GM06990 (cell line): Measurements from ENCODE around the gene RACGAP1.

Experiments used
- DNase-seq: peaks from one replicate; pipeline ENCODE4 v3.0.0-alpha.2; 2011; ENCODE audit not compliant: insufficient read length; ENCODE audit errors: extremely low read depth
- H3K27me3 ChIP-seq: replicated peaks from 2 replicates; pipeline ENCODE4 v1.6.0; 2011; ENCODE audit warnings: low read length; ENCODE audit not compliant: control insufficient read depth, insufficient read depth
- H3K36me3 ChIP-seq: 2 replicates; pipeline ENCODE4 v1.5.1; 2011; ENCODE audit warnings: low read length; ENCODE audit not compliant: control insufficient read depth, insufficient read depth
- H3K4me3 ChIP-seq: replicated peaks from 2 replicates; pipeline ENCODE4 v1.5.1; 2011; ENCODE audit warnings: low read depth, mild to moderate bottlenecking, control low read depth, low read length
- TF ChIP-seq, protein P1 (sequence below): IDR thresholded peaks from 2 replicates; pipeline ENCODE4 v1.5.1; 2011; ENCODE audit warnings: low read length, control low read depth, mild to moderate bottlenecking, inconsistent platforms; ENCODE audit not compliant: insufficient read depth, poor library complexity, severe bottlenecking

RACGAP1 gene

DNA sequence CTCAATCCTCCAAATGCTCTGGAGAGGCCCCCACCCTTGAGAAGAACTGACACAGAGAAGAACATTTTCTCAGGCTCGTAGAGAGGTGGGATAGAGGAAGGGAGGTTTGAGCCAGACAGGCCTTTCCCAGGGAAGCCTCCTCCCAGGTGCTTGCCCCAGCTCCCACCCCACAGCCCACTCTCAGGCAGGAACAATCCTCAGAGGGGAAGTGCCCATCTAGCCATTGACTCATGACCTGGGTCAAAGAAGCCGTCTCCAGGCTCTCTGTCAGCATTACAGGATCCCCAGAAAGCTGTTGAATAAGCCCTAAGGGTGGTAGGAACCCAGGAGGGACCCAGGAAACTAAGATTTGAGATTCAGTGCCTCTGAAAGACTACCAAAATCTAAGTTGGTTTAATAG is 48.7 kb downstream of the RACGAP1 start:
- TF ChIP-seq, protein P1, sequence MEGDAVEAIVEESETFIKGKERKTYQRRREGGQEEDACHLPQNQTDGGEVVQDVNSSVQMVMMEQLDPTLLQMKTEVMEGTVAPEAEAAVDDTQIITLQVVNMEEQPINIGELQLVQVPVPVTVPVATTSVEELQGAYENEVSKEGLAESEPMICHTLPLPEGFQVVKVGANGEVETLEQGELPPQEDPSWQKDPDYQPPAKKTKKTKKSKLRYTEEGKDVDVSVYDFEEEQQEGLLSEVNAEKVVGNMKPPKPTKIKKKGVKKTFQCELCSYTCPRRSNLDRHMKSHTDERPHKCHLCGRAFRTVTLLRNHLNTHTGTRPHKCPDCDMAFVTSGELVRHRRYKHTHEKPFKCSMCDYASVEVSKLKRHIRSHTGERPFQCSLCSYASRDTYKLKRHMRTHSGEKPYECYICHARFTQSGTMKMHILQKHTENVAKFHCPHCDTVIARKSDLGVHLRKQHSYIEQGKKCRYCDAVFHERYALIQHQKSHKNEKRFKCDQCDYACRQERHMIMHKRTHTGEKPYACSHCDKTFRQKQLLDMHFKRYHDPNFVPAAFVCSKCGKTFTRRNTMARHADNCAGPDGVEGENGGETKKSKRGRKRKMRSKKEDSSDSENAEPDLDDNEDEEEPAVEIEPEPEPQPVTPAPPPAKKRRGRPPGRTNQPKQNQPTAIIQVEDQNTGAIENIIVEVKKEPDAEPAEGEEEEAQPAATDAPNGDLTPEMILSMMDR = no peak
- H3K4me3 ChIP-seq = no peak overlapping the region
- no peaks in the 10 kb centered on the region for H3K27me3 ChIP-seq
- no peaks in the 10 kb centered on the region for H3K36me3 ChIP-seq
- no peak for DNase-seq

DNA sequence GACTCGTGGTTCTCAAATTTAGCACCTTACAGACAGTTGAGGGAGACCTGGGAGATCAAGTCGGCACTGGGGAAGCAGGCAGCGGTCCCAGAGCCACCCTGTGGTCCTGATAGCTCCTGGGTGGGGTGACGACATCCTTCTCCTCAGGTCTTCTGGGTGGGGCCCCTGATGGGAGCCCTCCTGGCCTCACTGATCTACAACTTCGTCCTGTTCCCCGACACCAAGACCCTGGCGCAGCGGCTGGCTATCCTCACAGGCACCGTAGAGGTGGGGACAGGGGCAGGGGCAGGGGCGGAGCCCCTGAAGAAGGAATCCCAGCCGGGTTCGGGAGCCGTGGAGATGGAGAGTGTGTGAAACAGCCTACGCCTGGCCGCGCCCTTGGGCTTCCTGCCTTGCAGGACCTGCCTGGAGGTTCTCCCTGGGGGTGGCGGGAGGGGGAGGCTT is 50.0 kb downstream of the RACGAP1 start:
- TF ChIP-seq, protein P1 = no peak
- H3K36me3 ChIP-seq = no peaks in the 10 kb centered on the region
- no peak for DNase-seq
- H3K4me3 ChIP-seq = no peak overlapping the region
- no peaks in the 10 kb centered on the region; the same call in 1 of the 2 replicates for H3K27me3 ChIP-seq

DNA sequence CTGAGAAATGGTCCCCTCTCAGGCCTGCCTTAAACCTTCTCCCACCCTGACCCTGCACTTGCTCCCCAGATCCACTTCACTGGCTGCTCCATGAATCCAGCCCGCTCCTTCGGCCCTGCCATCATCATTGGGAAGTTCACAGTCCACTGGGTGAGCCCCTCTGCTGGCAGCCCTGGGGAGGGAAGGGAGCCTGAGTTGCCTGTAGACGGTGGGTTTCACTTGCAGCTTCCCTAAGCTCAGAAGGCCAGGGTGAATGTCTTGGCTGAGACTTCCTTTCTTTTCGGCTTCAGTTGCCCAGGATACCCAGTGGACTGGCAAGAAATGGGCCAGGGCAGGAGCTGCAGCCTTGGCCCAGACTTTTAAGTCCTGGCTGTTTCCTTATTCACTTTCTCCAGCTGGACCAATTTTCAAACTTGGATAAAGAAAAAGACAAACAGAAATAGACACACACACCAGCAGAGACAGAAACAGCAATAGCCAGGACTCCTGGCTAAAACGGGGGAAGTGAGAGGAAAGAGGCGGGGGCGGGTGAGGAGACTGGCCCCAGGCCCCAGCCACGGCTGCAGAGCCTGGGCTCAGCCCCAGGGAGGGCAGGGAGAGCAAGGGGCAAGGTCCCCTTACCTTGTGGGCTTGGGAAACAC is 50.5 kb downstream of the RACGAP1 start:
- TF ChIP-seq, protein P1 = no peak
- no peak for DNase-seq
- H3K36me3 ChIP-seq = no peaks in the 10 kb centered on the region
- no peaks in the 10 kb centered on the region; the same call in 1 of the 2 replicates for H3K27me3 ChIP-seq
- H3K4me3 ChIP-seq = no peak overlapping the region

DNA sequence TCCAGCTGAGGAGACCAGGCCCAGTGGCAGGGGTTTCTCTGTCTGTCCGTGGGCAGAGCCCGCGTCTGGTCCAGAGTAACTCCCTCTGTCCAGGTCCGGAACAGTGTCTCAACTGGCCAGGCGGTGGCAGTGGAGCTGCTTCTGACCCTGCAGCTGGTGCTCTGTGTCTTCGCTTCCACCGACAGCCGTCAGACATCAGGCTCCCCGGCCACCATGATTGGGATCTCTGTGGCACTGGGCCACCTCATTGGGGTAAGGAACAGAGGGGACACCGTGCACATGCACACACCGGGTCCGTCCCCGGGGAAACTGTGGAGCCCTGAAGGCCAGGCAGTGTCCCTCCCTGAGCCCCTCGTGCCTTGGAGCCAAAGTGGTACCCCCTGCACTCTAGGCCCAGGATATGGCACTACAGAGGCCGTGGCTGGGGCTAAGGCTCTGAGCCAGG is 51.0 kb downstream of the RACGAP1 start:
- no peaks in the 10 kb centered on the region for H3K36me3 ChIP-seq
- no peak overlapping the region for H3K4me3 ChIP-seq
- TF ChIP-seq, protein P1 = no peak
- H3K27me3 ChIP-seq = no peaks in the 10 kb centered on the region; the same call in none of the 2 replicates
- DNase-seq = no peak

DNA sequence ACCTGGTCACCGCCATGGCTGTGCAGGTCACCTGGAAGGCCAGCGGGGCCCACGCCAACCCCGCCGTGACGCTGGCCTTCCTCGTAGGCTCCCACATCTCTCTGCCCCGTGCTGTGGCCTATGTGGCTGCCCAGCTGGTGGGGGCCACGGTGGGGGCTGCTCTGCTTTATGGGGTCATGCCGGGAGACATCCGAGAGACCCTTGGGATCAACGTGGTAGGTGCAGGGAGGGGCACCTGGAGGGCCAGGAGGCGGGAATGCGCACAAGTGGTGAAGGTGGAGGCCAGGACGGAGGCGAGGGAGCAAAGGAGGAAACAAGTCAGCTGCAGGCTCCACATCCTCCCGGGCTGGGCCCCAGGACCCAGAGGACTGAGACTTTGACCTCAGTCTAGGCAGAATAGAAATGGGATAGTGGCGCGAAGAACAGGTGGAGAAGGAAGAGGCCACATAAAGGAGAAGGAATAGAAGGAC is 51.9 kb downstream of the RACGAP1 start:
- H3K36me3 ChIP-seq = no peaks in the 10 kb centered on the region
- DNase-seq = no peak
- H3K27me3 ChIP-seq = peaks cover 1% of the 10 kb centered on the region
- TF ChIP-seq, protein P1 = no peak
- H3K4me3 ChIP-seq = no peak overlapping the region
